Prostate gland (tissue), 2 donors: ENCODE data around the gene ASB16.

Source experiments
- CTCF ChIP-seq, 4 experiments: fragments of 200-600 bp in 2 of 4; fragments of 450-650 bp in 2 of 4; sonication (generic) in 2 of 4; IDR thresholded peaks; 1 replicate in 3 of 4; 2 replicates in 1 of 4; pipeline ENCODE4 v1.5.1; 2016 to 2019; ENCODE audit warnings: antibody characterized with exemption in 4 of 4, mild to moderate bottlenecking in 2 of 4, moderate library complexity in 2 of 4
- POLR2A ChIP-seq: fragments of 450-650 bp; IDR thresholded peaks from one replicate; pipeline ENCODE4 v1.6.1; 2016; ENCODE audit warnings: antibody characterized with exemption, mild to moderate bottlenecking
- POLR2AphosphoS5 ChIP-seq: sonication (generic); formaldehyde crosslinking; IDR thresholded peaks from one replicate; pipeline ENCODE4 v1.6.1; 2017; ENCODE audit warnings: antibody characterized with exemption

DNA sequence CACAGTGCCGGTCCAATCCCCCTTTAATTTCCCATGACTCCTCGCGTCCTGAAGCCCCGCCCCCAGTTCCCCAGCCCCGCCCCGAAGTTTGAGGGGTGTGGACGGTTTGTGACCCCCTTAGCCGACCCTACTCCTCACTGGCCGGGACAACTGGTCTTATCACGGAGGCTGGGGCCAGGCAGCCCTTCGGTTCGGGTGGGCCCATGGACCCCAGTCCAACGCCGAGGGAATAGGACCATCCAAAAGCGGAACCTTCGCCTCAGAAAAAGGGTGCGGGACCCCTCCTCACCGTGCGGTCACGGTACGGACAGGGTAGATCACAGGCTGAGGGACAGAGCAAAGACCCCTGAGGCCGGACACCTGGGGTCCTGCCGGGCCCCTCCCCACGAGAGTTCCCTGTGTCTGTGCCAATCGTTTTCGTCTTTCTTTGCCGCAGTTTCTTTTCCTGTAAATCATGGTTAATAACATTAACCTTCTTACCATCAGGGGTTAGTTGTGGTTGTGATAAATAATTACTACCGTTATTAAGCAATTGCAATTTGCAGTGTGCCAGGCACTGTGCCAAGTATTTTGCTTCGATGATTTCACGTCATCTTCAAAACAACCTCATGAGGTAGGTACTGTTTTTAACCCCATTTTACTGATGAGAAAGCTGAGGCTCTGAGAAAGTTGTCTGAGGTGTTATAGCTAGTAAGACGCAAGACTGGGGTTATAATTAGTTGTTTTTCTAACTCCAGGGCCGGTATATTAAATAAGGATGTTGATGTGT is 16.8 kb downstream of the ASB16 start:
- TF ChIP-seq CTCF (IDR thresholded peaks at IDR 0.05): no peak
- no peak for TF ChIP-seq POLR2AphosphoS5
- no peak for TF ChIP-seq POLR2A
